ENCODE results near the gene RWDD2A. TPM values are rescaled to one million over a fixed set of nuclear protein-coding genes. Genes with fewer than 3 reads are reported as not detected.
A peak's percentile ranks its signal among the peaks of the same experiment; 100 is the strongest.

RWDD2A gene
- total and polyA plus RNA-seq, 9 of the 15 experiments (the other 6 are each of a cell fraction or from before 2014, with no cell fraction given): 1.6 to 4.7 (median 2.1) TPM

DNA sequence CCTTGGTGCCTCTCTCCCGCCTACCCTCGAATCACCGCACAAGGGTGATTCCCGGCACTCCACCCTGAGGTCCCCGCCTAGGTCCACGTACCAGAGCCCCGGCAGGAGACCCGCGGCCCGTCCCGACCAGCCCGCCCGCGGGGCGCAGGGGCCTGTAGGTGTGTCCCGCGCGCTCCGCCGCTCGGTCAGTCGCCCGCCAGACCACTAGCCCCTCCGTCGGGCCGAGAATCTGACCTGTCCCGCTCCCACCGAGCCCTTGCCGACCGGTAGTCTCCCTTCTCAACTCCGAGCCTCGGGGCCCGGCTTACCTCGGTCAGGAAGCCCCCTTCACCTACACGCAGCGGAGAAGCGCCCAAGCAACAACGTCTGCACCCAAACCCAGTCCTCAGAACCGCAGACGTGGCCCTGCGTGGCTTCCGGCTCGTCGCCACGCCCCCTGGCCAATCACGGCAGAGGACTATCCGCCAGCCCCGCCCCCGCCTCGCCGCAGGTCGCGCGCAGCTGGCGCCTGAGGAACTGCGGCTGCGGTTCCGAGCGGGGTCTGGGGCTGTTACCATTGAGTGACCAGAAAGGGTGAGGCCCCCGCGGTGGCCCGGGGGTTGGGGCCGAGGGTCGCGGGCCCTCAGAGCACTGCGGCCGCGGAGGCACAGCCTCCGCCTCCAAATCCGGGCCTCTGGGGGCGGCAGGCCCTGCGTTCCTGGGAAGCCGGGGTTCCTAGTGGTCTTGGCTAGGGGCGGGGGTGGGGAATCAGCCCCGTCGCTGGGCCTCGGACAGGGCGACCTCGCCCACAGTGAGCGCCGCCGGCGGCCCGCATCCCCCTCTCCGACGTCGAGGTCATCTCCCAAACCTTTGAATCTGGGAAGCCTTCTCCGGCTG is at the start of gene RWDD2A, which contains the start of gene PGM3 (continued):
- TF ChIP-seq NONO (IDR thresholded peaks at IDR 0.05; ENCODE audit: low read depth in 2 of 2, low read length in 1 of 2): no peak
- TF ChIP-seq, protein P1, sequence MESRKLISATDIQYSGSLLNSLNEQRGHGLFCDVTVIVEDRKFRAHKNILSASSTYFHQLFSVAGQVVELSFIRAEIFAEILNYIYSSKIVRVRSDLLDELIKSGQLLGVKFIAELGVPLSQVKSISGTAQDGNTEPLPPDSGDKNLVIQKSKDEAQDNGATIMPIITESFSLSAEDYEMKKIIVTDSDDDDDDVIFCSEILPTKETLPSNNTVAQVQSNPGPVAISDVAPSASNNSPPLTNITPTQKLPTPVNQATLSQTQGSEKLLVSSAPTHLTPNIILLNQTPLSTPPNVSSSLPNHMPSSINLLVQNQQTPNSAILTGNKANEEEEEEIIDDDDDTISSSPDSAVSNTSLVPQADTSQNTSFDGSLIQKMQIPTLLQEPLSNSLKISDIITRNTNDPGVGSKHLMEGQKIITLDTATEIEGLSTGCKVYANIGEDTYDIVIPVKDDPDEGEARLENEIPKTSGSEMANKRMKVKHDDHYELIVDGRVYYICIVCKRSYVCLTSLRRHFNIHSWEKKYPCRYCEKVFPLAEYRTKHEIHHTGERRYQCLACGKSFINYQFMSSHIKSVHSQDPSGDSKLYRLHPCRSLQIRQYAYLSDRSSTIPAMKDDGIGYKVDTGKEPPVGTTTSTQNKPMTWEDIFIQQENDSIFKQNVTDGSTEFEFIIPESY (CRISPR knock-in tag; IDR thresholded peaks at IDR 0.05): peak; percentile 17; the same call in 1 of the 2 replicates
- TF ChIP-seq HEY1 (CRISPR knock-in tag; IDR thresholded peaks at IDR 0.05; ENCODE audit: borderline replicate concordance): no peak
- no peak for TF ChIP-seq ZNF785 (CRISPR knock-in tag; IDR thresholded peaks at IDR 0.05)
- TF ChIP-seq PHF20 (IDR thresholded peaks at IDR 0.05; ENCODE audit: partially characterized antibody): peak; percentile 77
- TF ChIP-seq UBTF (IDR thresholded peaks at IDR 0.05; ENCODE audit: borderline replicate concordance in 1 of 2, low read depth in 2 of 2, low read length in 2 of 2): peak in 1 of 2 experiments; percentile 66; a peak in 1 of 4 replicates
- TF ChIP-seq RB1 (IDR thresholded peaks at IDR 0.05; ENCODE audit: low read depth): peak; percentile 43
- TF ChIP-seq NFIC (IDR thresholded peaks at IDR 0.05): peak; percentile 60
- TF ChIP-seq CCNT2 (IDR thresholded peaks at IDR 0.05; ENCODE audit: borderline replicate concordance, extremely low read depth, insufficient read length, low read depth, low read length): peak; percentile 33
- TF ChIP-seq ETV5 (CRISPR knock-in tag; IDR thresholded peaks at IDR 0.05; ENCODE audit: low read depth): peak; percentile 77
- peak; percentile 81 for TF ChIP-seq TAF9B (IDR thresholded peaks at IDR 0.05; ENCODE audit: partially characterized antibody)
- TF ChIP-seq AFF4 (CRISPR knock-in tag; IDR thresholded peaks at IDR 0.05): peak; percentile 44; the same call in 1 of the 2 replicates
- peak; percentile 89 for TF ChIP-seq CREM (IDR thresholded peaks at IDR 0.05; ENCODE audit: low read depth)
- TF ChIP-seq GATAD2A (IDR thresholded peaks at IDR 0.05): 0 out of 2 replicates have a peak, but pooled peaks have one; percentile 7
- no peak for TF ChIP-seq ZNF3 (CRISPR knock-in tag; IDR thresholded peaks at IDR 0.05)
- TF ChIP-seq E2F4 (CRISPR knock-in tag; IDR thresholded peaks at IDR 0.05; ENCODE audit: low read depth): peak; percentile 64; the same call in 1 of the 2 replicates
- TF ChIP-seq SMARCE1 (IDR thresholded peaks at IDR 0.05): 0 out of 2 replicates have a peak, but pooled peaks have one; percentile 17
- TF ChIP-seq CREBBP (IDR thresholded peaks at IDR 0.05; ENCODE audit: low read depth, low read length): no peak

Measured in K562 (cell line).